HepG2 (cell line): ENCODE measurements around the gene GABRR3. TPM values are rescaled to one million over a fixed set of nuclear protein-coding genes. Genes with fewer than 3 reads are reported as not detected.

ENCODE experiments used
- ATAC-seq: fragments of 200-7000 bp; cut with Tn5 transposase; 3 replicates; pipeline ENCODE4 v1.9.1; 2020; ENCODE audit warnings: mild to moderate bottlenecking, moderate library complexity
- BruUV-seq: library from RNA; stranded (reverse); fragments of 400-500 nt; replicated peaks from 2 replicates; lab custom pipeline; 2021; lab: Mats Ljungman, UMichigan
- CTCF ChIA-PET: fragments of 300-600 bp; formaldehyde crosslinking; extraction: SDS; loops from one replicate; lab custom pipeline; 2021; ENCODE audit warnings: low total read pairs, inconsistent platforms, low intra/inter-chr PET ratio; lab: Yijun Ruan, JAX
- POLR2A ChIA-PET: fragments of 350-600 bp; sonication (Branson Sonifier 250); formaldehyde crosslinking; loops from one replicate; lab custom pipeline; 2020; ENCODE audit warnings: antibody characterized with exemption, inconsistent platforms; lab: Yijun Ruan, JAX
- DNase-seq: peaks from one replicate; pipeline ENCODE4 v3.0.0-alpha.2; 2015; ENCODE audit warnings: low spot score
- FAIRE-seq: peaks from 3 replicates; lab custom pipeline; 2011; peaks lifted over from hg19 to GRCh38; lab: Jason Lieb, UNC
- H2AFZ ChIP-seq: one replicate; pipeline ENCODE4 v1.6.1; 2011; ENCODE audit warnings: low read length, inconsistent platforms
- H3K27ac ChIP-seq: fragments of 300-600 bp; 3 replicates; pipeline ENCODE4 v1.8.0; 2011; ENCODE audit warnings: mixed run types, mild to moderate bottlenecking, mixed read lengths, low read length, inconsistent platforms; ENCODE audit not compliant: insufficient read depth; ENCODE audit errors: extremely low read length
- H3K27me3 ChIP-seq, 2 experiments: fragments of 200-600 bp in 1 of 2; 2 replicates in 1 of 2; 3 replicates in 1 of 2; pipeline versions ENCODE4 v1.6.0 to v1.8.0; 2011; ENCODE audit warnings: low read length in 2 of 2, mild to moderate bottlenecking in 2 of 2, moderate library complexity in 2 of 2, inconsistent platforms in 1 of 2; ENCODE audit not compliant: insufficient read depth in 2 of 2, control insufficient read depth in 1 of 2
- H3K36me3 ChIP-seq, 2 experiments: fragments of 200-600 bp in 1 of 2; replicated peaks in 1 of 2; 2 replicates in 1 of 2; 3 replicates in 1 of 2; pipeline versions ENCODE4 v1.5.1 to v1.8.0; 2011; ENCODE audit warnings: low read length in 2 of 2, inconsistent platforms in 1 of 2; ENCODE audit not compliant: insufficient read depth in 2 of 2, control insufficient read depth in 1 of 2
- H3K4me1 ChIP-seq: 2 replicates; pipeline ENCODE4 v1.5.1; 2012; ENCODE audit warnings: low read length, inconsistent platforms; ENCODE audit not compliant: insufficient read depth
- H3K4me2 ChIP-seq: 2 replicates; pipeline ENCODE4 v1.6.0; 2011; ENCODE audit warnings: low read depth, low read length, inconsistent platforms
- H3K4me3 ChIP-seq, 3 experiments: fragments of 200-600 bp in 1 of 3; sonication (generic), shearing (Covaris generic) in 1 of 3; replicated peaks in 1 of 3; 2 replicates each; pipeline ENCODE4 v1.5.1; 2011 to 2016; ENCODE audit warnings: low read length in 3 of 3, inconsistent platforms in 2 of 3, low read depth in 2 of 3, mild to moderate bottlenecking in 2 of 3, control low read depth in 1 of 3, mixed read lengths in 1 of 3; ENCODE audit not compliant: insufficient read depth in 1 of 3
- H3K79me2 ChIP-seq: one replicate; pipeline ENCODE4 v1.6.1; 2011; ENCODE audit warnings: low read length, inconsistent platforms; ENCODE audit not compliant: insufficient read depth
- H3K9ac ChIP-seq: 2 replicates; pipeline ENCODE4 v1.6.0; 2011; ENCODE audit warnings: mild to moderate bottlenecking, low read depth, low read length, inconsistent platforms; ENCODE audit not compliant: insufficient read depth
- H3K9me3 ChIP-seq: 2 replicates; pipeline ENCODE4 v1.5.1; 2012; ENCODE audit warnings: mild to moderate bottlenecking, low read length
- H4K20me1 ChIP-seq: 2 replicates; pipeline ENCODE4 v1.6.0; 2011; ENCODE audit warnings: inconsistent platforms, mild to moderate bottlenecking, low read length, moderate library complexity; ENCODE audit not compliant: insufficient read depth
- ELF1 ChIP-seq: sonication (generic); formaldehyde crosslinking; IDR thresholded peaks from 2 replicates; pipeline ENCODE4 v1.4.0; 2020; ENCODE audit warnings: missing genetic modification reagents
- KDM1A ChIP-seq: IDR thresholded peaks from 2 replicates; pipeline ENCODE4 v1.6.1; 2016; ENCODE audit warnings: missing compliant biosample characterization
- KDM5B ChIP-seq: sonication (generic); formaldehyde crosslinking; IDR thresholded peaks from 2 replicates; pipeline ENCODE4 v1.4.0; 2020; ENCODE audit warnings: missing genetic modification reagents, mild to moderate bottlenecking, borderline replicate concordance
- MIER2 ChIP-seq: IDR thresholded peaks from 2 replicates; pipeline ENCODE4 v1.6.1; 2016; ENCODE audit warnings: missing biosample characterization, missing genetic modification reagents
- MYNN ChIP-seq: sonication (generic); formaldehyde crosslinking; IDR thresholded peaks from 2 replicates; pipeline ENCODE4 v1.4.0; 2020; ENCODE audit warnings: mild to moderate bottlenecking, low read depth, missing genetic modification reagents
- TBX3 ChIP-seq: fragments of 450-650 bp; IDR thresholded peaks from 2 replicates; pipeline ENCODE4 v1.6.1; 2017; ENCODE audit warnings: antibody characterized with exemption, mild to moderate bottlenecking, inconsistent platforms, borderline replicate concordance
- ZFP82 ChIP-seq: sonication (generic); formaldehyde crosslinking; IDR thresholded peaks from 2 replicates; pipeline ENCODE4 v1.5.1; 2020; ENCODE audit warnings: mild to moderate bottlenecking, missing genetic modification reagents, borderline replicate concordance
- ZNF34 ChIP-seq: sonication (generic); formaldehyde crosslinking; IDR thresholded peaks from 2 replicates; pipeline ENCODE4 v1.4.0; 2020; ENCODE audit warnings: mild to moderate bottlenecking, missing genetic modification reagents, borderline replicate concordance
- ZSCAN9 ChIP-seq: IDR thresholded peaks from 2 replicates; pipeline ENCODE4 v1.6.1; 2016; ENCODE audit warnings: borderline replicate concordance
- WGBS: methylation state at CpG from one replicate; pipeline ENCODE4 v1.1.6; 2017; ENCODE audit warnings: low lambda C conversion rate; 5-methylcytosine and 5-hydroxymethylcytosine counted together
- in situ Hi-C: cut with HindIII; loops from 2 replicates; pipeline ENCODE4 v1.10.0; 2017; ENCODE audit warnings: low pct_unique_long_range_greater_than_20kb; ENCODE audit not compliant: extremely low pct_ligation_motif_present
- intact Hi-C: fragments of 100-400 bp; cut with micrococcal nuclease; formaldehyde crosslinking; loops from one replicate; pipeline ENCODE4 v1.10.0; 2022; ENCODE audit not compliant: unreplicated experiment
- polyA plus RNA-seq, 8 experiments: library from polyadenylated mRNA; depleted of rRNA in 3 of 8; stranded (reverse) in 7 of 8; unstranded in 1 of 8; fragments of >200 nt; fragmentation: Illumina TruSeq in 4 of 8; extraction: Trizol in 4 of 8; gene quantifications; 2 replicates each; pipeline versions ENCODE4 v1.2.1 to v1.2.3, GENCODE V29; 2011 to 2016; ENCODE audit warnings: low read depth in 4 of 8, missing spikeins in 1 of 8, mixed read lengths in 1 of 8; ENCODE audit not compliant: insufficient read depth in 1 of 8
- total RNA-seq, 5 experiments: library from RNA; depleted of rRNA; stranded (reverse); fragments of >200 nt; fragmentation: Illumina TruSeq; extraction: Trizol; gene quantifications; 2 replicates each; pipeline ENCODE4 v1.2.3, GENCODE V29; 2016; ENCODE audit warnings: low read depth in 1 of 5
- TF ChIP-seq, protein P1 (sequence below): sonication (generic); formaldehyde crosslinking; IDR thresholded peaks from 2 replicates; pipeline ENCODE4 v1.8.0; 2022; ENCODE audit warnings: missing genetic modification reagents, mild to moderate bottlenecking, borderline replicate concordance

The GABRR3 gene
- total and polyA plus RNA-seq, 2 of the 13 experiments (the other 11 are each of a cell fraction or from before 2014, with no cell fraction given), result 0.42 to 0.83 TPM

DNA sequence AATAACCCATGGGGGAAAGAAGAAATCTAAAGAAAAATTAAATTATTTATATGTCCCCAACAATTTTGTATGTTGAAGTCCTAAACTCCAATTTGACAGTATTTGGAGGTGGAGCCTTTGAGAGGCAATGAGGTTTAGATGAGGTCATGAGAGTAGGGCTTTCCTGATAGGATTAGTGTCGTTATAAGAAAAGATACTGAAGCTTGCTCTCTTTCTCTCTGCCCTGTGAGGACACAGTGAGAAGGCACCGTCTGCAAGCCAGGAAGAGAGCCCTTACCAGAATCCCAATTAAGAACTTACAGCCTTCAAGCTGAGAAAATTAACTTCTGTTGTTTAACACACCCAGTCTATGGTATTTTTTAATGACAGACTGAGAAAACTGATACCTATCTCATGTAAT is 35.7 kb upstream of the GABRR3 start (continued):
- TF ChIP-seq TBX3 (no peak), MIER2 (CRISPR knock-in tag) (no peak), ZSCAN9 (CRISPR knock-in tag) (no peak)
- TF ChIP-seq, protein P1, sequence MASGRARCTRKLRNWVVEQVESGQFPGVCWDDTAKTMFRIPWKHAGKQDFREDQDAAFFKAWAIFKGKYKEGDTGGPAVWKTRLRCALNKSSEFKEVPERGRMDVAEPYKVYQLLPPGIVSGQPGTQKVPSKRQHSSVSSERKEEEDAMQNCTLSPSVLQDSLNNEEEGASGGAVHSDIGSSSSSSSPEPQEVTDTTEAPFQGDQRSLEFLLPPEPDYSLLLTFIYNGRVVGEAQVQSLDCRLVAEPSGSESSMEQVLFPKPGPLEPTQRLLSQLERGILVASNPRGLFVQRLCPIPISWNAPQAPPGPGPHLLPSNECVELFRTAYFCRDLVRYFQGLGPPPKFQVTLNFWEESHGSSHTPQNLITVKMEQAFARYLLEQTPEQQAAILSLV (CRISPR knock-in tag), result no peak

DNA sequence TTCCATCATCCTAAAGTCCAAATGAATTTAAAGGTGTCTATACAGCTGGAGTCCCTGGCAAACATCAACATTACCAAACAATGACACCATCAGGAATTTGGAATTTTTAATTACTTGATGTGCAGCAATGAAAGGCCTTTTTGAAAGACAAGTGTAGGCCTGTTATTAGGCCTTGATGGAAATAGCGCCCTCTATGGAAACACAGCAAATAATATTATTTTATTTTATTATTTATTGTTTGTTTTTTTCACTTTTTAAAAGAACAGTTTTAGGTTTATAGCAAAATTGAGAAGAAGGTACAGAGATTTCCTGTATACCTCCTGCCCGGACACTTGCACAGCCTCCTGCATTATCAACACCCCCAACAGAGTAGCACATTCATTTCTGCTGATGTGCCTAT is 33.7 kb upstream of the GABRR3 start:
- Histone ChIP-seq H2AFZ (no peak overlapping the region), H3K9me3 (no peaks in the 10 kb centered on the region), H3K4me2 (no peak overlapping the region), H3K9ac (no peak overlapping the region), H3K4me3 (no peak overlapping the region), H3K27ac (no peak overlapping the region), H3K4me1 (no peaks in the 10 kb centered on the region), H3K36me3 (no peaks in the 10 kb centered on the region), H3K79me2 (no peaks in the 10 kb centered on the region)
- no peak for ATAC-seq
- DNase-seq, result no peak
- ChIA-PET POLR2A (no interaction called here), CTCF (no interaction called here)
- intact Hi-C loops, result no loop called here
- WGBS, result 3% methylated on average over 2 of the region's 2 CpGs
- no TSS peak for BruUV-seq
- no peak for FAIRE-seq
- TF ChIP-seq ZNF34 (CRISPR knock-in tag), result no peak
- TF ChIP-seq MYNN (CRISPR knock-in tag), result no peak
- TF ChIP-seq KDM1A (CRISPR knock-in tag), result no peak
- no peak for TF ChIP-seq ZFP82 (CRISPR knock-in tag)
- TF ChIP-seq ELF1, result no peak
- TF ChIP-seq KDM5B (CRISPR knock-in tag), result no peak
- TF ChIP-seq, all 625 proteins: peak for 0
- in situ Hi-C loops, result no loop called here
- Histone ChIP-seq H4K20me1 (no peaks in the 10 kb centered on the region), H3K27me3 (no peaks in the 10 kb centered on the region)
